Fibroblast of mammary gland (primary cell): ENCODE data around the gene PIP5K1C.

Source experiments
- DNase-seq: peaks from one replicate; pipeline ENCODE4 v3.0.0-alpha.2; 2010; ENCODE audit warnings: low read depth
- H3K4me3 ChIP-seq: 2 replicates; pipeline ENCODE4 v1.5.1; 2011; ENCODE audit warnings: low read depth, mild to moderate bottlenecking, low read length, moderate library complexity; ENCODE audit not compliant: control insufficient read depth
- CTCF ChIP-seq: conservative IDR thresholded peaks from 2 replicates; pipeline ENCODE4 v1.5.1; 2011; ENCODE audit warnings: low read depth, low read length, inconsistent platforms; ENCODE audit not compliant: control insufficient read depth, insufficient read depth

The PIP5K1C gene

DNA sequence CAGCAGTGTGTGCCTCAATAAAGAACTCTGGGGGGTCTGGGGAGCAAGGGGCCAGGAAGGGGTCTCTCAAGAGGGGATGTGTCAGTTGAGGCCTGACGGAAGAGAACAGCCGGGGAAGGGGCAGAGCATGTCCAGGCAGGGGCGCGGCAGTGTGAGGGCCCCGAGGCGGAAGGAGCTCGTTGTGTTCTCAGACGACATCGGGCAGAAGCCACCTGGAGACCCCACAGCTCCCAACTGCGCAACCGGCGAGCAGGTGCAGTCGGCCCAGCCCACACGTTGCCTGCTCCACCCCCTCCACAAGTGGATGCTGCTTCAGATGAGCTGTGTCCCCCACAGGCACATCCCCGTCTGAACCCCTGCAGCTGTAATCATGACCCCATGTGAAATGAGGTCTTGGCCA, 78.6 kb downstream of the PIP5K1C start:
- H3K4me3 ChIP-seq, result no peak overlapping the region
- DNase-seq, result no peak
- no peak for TF ChIP-seq CTCF

DNA sequence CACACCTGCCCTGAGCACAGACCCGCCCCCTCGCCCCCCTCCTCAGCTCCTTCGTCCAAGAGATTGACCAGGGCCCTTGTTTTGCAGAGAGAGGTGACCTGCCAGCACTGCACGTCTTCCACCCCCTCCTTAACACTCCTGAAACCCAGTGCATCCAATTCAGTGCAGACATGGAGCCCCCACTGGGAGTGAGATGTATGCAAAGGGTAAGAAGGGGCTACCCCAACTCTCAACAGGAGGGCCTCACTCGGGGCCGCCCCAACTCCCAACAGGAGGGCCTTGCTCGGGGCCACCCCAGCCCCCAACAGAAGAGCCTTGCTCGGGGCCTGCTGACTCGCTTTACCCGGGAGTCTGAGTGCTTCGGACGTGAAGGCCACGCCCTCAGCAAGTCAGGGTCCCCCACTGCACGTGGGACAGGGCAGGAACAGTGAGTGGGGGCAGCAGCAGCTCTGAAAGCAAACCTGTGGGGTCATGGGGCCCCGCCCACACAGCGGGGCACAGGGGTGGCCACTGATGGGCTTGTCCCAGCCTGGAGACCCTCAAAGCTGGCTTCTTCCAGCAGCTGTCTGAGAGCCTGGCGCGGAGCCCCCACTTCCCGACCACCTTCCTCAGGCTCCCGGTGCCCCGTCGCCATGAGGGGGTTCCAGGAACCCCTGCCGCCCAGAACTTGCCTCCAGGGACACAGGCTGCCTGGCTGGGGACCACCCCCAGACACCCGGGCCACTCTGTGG, 79.3 kb downstream of the PIP5K1C start:
- TF ChIP-seq CTCF, result no peak
- H3K4me3 ChIP-seq, result no peak overlapping the region
- no peak for DNase-seq

GRCh38 chr19:3620145-3620816, 80.0 kb downstream of the PIP5K1C start:
- TF ChIP-seq CTCF, result no peak
- no peak for DNase-seq

DNA sequence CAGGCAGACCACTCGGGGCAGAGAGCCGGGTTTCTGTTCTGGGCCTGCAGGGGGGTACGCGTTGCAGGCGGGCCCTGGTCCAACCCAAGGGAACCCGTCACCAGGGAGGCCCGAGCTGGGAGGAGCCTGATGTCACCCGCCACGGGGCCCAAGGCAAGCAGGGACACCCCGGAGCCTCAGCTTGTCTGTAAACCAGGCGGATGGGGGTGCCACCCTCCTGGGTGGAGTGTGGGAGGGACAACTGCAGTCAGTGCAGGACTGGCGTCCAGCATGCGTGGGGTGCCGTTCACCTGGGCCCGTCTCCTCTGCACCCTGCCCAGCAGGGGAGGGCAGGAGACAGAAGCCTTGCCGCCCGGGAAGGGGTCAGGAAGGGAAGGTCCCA, 80.6 kb downstream of the PIP5K1C start:
- no peak overlapping the region for H3K4me3 ChIP-seq
- TF ChIP-seq CTCF, result no peak
- no peak for DNase-seq

More at GRCh38 chr19:3620145-3620816, 80.0 kb downstream of the PIP5K1C start:
- H3K4me3 ChIP-seq, result no peak overlapping the region

DNA sequence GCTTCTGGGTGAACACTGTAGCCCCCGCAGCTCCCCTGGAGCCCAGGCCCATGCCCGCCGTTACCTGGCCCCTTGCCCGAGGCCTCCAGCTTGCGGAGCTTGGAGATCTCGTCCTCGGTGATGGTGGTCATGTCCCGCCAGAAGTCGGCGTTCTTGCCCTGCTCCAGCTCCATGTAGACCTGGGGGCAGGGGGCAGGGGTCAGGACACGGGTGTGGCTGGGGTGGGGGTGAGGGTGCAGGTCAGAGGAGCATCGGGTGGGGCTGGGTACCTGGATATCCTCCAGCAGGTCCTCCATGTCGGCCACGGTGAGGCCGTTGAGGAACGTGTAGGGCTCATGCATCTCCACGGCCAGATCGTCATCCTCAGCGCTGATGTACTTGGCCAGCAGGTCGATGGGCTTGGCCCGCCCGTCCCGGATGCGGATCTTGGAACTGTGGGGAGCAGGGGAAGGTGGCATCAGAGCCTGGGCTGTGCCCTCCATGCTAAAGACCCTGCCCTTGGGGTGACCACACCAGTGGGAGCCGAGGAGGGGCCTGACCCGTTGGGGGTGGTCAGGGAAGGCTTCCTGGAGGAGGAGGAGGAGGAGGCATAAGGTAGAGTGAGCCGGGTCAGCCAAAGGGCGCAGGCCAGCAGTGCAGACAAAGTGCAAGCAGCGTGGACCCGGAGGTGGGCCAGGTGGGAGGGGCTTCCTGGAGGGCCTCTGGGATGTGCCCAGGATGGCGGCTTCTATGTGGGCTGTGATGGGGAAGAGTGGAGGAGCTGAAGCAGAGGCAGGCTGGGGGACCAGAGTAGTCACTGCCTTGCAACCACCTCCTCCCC, 81.2 kb downstream of the PIP5K1C start:
- H3K4me3 ChIP-seq, result no peak overlapping the region
- no peak for DNase-seq
- TF ChIP-seq CTCF, result no peak

DNA sequence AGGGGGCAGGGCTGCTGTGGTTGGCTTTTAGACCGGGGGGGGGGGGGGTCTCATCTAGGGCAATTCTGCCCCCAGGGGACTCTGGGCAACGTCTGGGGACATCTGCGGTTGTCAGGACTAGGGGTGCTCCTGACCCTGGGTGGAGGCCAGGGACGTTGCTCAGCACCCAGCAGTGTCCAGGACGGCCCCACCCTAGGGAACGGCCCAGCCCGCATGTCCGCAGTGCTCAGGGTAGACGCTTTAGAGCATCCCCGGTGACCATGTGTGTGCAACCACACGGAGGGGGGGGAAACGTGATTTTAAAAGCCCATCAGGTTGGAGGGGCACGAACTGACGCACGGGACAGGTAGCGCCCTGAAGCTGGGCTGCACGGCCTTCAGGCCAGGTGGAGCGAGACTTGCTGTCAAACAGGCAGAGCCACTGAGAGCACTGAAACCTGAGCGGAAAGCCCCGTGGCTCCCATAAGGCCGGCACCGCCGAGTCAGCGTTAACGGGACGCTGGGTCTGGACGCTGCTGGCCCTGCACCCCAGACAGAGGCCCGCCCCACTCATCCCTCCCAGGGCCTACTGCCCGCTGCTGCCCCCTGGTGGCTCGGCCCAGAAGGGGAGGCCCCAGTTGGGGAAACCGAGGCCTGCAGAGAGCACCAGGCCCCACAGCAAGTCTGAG, 82.0 kb downstream of the PIP5K1C start:
- TF ChIP-seq CTCF, result peak; percentile 86
- peak; percentile 77 for DNase-seq
- H3K4me3 ChIP-seq, result peak overlapping the region; percentile 17
